Measurements from ENCODE around the gene CD37.

- peak in 1 of 2 donors; percentile 82 for TF ChIP-seq POLR2A (IDR thresholded peaks at IDR 0.05)
- peak; percentile 88 to 89 for TF ChIP-seq POLR2AphosphoS5 (IDR thresholded peaks at IDR 0.05; ENCODE audit: insufficient read depth in 1 of 2, low read depth in 1 of 2)
Measured at GRCh38 chr19:49363268-49364082, 28.3 kb downstream of the CD37 start, which contains the start of gene DKKL1.
